T follicular helper cell (primary cell): ENCODE data around the gene PREX1.
"Not testable (repeated sequence)": the region's sequence is repeated elsewhere in the genome, so short reads cannot be mapped to it uniquely, and the experiment has no call there.

Source experiments
- DNase-seq: peaks from one replicate; pipeline ENCODE4 v3.0.0-alpha.2; 2020; ENCODE audit warnings: low read depth

Gene PREX1

DNA sequence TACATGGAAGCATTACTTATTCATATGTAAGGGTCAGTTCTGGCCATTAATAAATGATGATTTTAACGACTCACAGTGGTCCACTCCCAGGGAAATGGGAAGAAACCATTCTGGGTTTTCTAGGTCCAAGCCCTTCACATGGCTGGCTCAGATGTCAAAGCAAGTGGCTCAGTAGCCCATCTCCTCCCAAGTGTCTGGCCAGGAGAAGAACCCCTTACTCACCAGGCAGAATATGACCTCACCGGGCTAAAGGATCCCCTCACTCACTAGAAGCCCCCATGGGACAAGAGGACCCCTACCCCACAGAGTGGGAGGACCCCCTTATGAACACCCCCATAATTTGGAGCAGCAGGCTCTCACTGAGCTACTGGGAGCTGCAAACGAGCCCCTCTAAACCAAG is 34.0 kb downstream of the PREX1 start:
- no peak for DNase-seq

DNA sequence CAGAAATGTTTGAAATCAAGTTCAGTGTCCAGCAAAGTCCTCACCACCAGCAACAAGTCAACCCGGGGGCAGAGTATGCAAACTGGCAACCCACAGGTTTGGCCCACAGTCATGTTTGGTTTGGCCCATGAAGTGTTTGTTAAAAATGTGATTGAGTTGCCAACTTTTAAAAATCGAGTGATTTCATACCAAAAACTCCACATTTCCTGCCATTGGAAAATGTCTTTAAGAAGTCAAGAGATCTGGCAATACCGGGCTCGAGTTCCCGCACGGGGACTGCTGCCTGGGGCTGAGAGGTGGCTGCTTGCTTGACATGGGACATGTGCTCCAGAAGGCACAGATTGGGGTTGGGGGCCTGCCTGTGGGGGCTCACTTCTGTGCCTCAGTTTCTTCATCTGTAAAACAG is 36.1 kb downstream of the PREX1 start:
- no peak for DNase-seq

DNA sequence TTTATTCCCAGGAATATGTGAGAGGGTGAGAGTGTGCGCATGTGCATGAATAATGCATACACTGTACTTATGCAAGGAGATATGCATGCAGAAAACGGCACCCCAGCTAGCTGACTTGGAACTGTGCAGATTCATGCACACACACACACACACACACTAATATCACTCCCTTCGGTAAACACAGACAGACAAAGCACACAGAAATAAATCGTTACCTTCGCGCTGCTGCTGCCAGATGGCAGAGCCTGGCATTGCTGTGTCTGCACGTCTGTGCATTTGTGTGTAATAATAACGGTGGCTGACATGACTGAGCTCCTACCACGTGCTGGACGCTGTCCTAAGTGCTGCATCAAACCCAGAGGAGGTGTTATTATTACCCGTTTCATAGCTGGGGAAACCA is 36.8 kb downstream of the PREX1 start:
- DNase-seq: no peak

GRCh38 chr20:48790473-48791003 is 37.3 kb downstream of the PREX1 start:
- no peak for DNase-seq

DNA sequence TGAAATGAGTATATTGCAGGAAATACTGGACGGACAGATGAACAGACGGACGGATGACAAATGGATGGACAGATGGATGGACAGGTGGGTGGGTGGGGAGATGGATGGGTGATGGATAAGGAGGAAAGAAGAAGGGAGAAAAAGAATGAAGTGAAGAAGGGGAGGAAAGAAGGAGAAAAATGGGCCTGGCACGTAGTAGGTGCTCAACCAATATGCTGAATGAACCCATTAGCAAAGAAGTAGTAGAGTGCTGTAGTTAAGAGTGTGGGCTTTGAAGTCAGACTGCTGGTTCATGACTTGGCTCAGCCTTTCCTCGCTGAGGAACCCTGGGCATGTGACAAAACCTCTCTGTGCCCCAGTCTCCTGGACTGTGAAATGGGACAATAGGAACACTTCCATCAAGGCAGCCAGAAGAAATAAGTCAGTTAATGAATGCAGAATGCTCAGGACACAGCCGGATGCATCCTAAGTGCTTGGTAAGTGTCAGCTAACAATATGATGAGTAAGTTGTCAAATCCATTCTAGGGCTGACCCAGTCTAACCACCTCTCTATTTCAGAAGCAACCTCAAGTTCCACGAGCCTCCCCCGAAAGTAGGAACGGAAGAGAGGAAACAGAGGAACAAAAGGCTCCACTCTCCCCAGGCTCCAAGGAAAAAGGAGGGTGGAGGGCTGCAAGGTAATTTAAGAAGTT is 37.9 kb downstream of the PREX1 start:
- DNase-seq: no peak

DNA sequence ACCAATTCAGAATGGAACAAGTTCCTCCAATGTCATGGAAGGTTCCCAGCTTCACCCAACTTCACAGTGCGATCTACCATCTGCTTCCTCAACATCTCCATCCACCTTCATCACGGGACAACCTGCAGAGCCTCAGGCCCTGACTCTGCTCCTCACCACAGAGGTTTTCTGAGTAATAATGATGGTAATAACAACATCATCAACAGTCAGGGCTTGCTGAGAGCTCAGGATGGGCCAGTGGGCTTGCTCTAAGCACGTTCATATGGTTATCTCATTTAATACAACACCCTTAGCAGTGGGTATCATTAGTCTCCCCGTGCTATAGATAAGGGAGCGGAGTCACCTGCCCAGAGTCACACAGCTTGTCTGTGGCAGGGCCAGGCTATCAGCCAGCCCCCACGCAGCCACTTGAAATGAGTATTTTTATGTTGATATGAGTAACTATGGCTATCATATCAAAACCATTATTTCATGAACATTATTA is 38.6 kb downstream of the PREX1 start:
- no peak for DNase-seq

GRCh38 chr20:48788486-48789072 is 39.2 kb downstream of the PREX1 start:
- no peak for DNase-seq

- DNase-seq: no peak
Observed at GRCh38 chr20:48787861-48788375, 39.9 kb downstream of the PREX1 start.

- no peak for DNase-seq
Observed at GRCh38 chr20:48786951-48787705, 40.7 kb downstream of the PREX1 start.

GRCh38 chr20:48785801-48786200 is 42.0 kb downstream of the PREX1 start:
- DNase-seq: no peak

DNA sequence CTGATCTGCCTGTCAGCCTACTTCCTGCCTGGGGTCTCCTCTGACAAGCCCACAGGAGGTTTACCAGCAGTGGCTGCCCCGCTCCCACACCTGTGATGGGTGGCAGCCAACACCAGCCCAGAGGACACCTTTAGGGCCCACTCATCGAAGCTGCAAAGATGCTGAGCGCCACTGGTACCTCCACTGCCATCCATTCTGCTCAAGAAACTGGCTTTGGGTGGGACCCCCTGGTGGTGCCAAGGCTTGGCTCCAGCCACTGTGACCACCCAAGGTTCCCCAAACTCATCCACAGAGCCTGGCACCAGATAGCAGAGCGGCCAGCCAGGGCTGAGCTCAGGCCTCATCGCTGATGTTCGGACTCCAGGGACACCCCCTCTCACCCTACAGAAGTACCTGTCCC is 42.5 kb downstream of the PREX1 start:
- DNase-seq: no peak

GRCh38 chr20:48784273-48784641 is 43.5 kb downstream of the PREX1 start:
- no peak for DNase-seq

- peak; percentile 46 for DNase-seq
Observed at GRCh38 chr20:48783533-48784272, 44.1 kb downstream of the PREX1 start.

GRCh38 chr20:48782901-48783308 is 44.9 kb downstream of the PREX1 start:
- no peak for DNase-seq

GRCh38 chr20:48782053-48782452 is 45.7 kb downstream of the PREX1 start:
- DNase-seq: no peak

DNA sequence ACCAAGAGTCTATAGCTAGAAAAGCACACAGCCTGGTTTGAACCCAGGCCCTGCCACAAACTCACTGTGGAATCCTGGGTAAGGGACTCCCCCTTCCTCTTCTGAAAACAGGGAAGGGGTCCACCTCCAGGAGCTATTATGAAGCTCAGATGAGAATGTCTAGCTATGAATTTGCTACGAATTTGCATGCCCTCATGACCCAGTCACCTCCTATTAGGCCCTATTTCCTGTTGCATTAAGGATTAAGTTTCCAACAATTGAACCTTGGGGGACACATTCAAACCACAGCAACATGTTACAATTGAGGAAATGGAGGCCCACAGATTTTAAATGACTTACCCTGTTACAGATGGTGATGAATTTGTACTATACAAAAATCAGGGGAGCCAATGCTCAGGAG is 46.2 kb downstream of the PREX1 start:
- DNase-seq: no peak

GRCh38 chr20:48779435-48779834 is 48.4 kb downstream of the PREX1 start:
- DNase-seq: no peak

DNA sequence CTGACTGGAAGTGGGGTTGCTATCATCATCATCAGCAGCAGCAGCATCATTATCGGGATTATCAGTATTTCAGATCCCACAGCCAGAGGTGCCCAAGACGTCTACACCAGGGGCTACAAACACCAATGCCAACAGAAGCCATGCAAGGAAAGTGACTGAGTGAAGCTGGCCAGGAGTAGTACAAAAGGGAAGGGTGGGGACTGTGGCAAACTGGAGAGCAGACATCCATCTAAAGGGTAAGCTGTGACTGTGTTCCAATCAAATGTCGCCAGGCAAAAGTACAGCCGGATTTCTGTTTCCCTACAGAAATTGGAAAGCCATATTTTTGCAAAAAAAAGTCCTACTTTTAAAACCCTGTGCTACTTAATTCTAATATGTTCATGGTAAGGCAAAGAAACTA is 50.0 kb downstream of the PREX1 start:
- DNase-seq: no peak

- DNase-seq: no peak
Observed at GRCh38 chr20:48777005-48777404, 50.8 kb downstream of the PREX1 start.

DNA sequence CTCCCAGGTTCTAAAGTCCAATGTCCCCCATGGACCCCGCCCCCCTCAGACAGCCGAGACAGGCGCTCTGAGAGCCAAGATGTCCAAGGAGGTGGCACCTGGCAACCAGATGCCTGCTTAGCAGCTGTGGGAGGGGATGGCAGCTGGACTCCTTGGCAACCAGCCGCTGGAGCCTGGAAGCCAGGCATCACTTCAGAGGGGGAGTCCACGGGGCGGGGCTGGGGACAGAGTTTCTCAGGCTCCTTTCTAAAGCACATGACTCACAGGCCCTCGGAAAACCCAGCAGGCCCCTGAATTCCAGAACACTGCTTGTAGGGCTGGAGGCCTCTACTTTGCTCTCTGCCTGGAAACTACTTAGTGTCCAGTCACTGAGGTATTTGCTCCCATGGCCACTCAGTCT is 51.5 kb downstream of the PREX1 start:
- DNase-seq: no peak

- not testable (repeated sequence) for DNase-seq
Observed at GRCh38 chr20:48775545-48775944, 52.3 kb downstream of the PREX1 start.

- no peak for DNase-seq
Observed at GRCh38 chr20:48774696-48775095, 53.1 kb downstream of the PREX1 start.
